Nucleus accumbens (tissue), 56 donors: ENCODE results near the gene METTL17.
A peak's percentile ranks its signal among the peaks of the same experiment; 100 is the strongest.
"Not testable (repeated sequence)": the region's sequence is repeated elsewhere in the genome, so short reads cannot be mapped to it uniquely, and the experiment has no call there.

Experiments
- DNase-seq, 56 donors: peaks; one replicate each; lab custom pipeline; 2025; lab: John Stamatoyannopoulos, UW

Gene METTL17

GRCh38 chr14:20989787-20990600, at the start of gene METTL17:
METTL17 (plus strand) TSS chr14:20989980; CDS start chr14:20990003, 23 bp downstream.
- peak; percentile 44 to 96 (median 87) for DNase-seq

GRCh38 chr14:20945146-20945545, 44.6 kb upstream of the METTL17 start:
- DNase-seq = not testable (repeated sequence)

DNA sequence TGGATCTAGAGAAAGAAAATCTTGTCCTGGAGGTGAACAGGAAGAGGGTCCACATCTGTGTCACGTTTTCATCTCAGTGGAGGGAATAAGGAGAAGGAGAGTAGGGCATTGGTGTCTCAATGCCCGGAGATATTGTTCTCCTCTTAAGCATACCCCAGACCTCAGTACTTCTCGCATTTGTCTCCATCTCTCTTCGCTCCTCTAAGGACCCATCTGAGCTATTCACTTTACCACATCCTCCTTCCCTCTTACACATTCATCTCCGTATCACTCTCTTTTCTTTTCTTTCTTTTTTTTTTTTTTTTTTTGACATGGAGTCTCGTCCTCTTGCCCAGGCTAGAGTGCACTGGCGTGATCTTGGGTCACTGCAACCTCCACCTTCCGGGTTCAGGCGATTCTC, 43.1 kb upstream of the METTL17 start:
- not testable (repeated sequence) for DNase-seq

DNA sequence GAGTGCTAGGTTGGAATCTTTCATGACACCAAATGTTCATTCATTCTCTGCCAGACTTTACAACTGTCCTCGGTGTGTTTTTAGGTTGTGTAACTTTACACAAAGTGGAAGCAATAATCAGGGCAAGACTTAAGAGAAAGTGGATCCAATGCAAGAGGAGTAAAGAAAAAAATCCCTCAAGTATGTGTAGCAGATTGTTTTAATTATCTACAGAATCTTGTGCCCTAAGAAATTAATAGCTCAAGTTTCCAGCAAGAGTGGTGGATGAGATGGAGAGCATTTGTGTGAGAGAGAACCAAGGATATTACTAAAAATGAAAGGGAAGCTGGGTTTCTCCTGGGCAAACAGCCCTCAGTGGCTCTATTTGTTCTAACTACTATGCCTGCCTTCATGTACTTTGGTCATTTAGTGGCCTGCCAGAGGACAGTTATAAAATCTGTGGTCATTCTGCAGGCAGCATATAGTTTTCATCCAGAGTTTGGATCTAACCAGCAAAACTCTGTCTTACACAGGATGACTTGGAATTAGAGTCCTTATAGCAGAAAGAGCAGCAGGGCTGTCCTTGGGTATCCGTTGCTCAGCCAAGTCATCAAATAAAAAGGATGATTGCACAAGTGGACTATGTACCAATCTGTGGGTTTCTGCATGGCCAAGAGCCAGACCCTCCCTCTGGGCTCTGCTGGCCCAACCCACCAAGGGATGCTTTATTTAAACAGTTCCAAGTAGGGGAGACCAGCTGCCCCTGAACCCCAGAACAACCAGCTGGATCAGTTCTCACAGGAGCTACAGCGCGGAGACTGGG, 34.8 kb upstream of the METTL17 start, which contains the start of gene RNASE2:
TSS of gene RNASE2 (plus strand) at position 752 of the 802 bp plus-strand sequence. CDS start 285 bp downstream, outside the sequence.
- peak in 3 of 56 donors; percentile 5 to 10 (median 9) for DNase-seq

- DNase-seq = peak in 3 of 56 donors; percentile 2 to 20 (median 7)
Observed at GRCh38 chr14:20955538-20955873, 34.3 kb upstream of the METTL17 start.

GRCh38 chr14:20956376-20956976, 33.3 kb upstream of the METTL17 start:
- DNase-seq = no peak

DNA sequence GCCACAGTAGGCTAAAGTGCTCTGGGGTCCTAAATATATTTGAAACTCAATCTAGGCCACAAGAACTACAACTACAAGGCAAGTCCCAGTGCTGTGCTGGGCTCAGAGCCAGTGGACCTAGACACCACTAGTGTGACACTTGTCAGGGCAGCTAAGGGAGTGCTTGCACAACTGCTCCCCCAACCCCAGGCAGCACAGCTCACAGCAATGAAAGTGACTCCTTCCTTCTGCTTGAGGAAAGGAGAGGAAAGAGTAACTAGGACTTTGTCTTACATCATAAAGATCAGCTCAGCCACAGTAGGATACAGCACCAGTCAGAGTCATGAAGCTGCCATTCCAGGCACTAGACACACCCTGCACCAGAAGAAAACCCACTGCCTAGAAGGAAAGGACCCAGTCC, 30.8 kb upstream of the METTL17 start:
- DNase-seq = not testable (repeated sequence)

DNA sequence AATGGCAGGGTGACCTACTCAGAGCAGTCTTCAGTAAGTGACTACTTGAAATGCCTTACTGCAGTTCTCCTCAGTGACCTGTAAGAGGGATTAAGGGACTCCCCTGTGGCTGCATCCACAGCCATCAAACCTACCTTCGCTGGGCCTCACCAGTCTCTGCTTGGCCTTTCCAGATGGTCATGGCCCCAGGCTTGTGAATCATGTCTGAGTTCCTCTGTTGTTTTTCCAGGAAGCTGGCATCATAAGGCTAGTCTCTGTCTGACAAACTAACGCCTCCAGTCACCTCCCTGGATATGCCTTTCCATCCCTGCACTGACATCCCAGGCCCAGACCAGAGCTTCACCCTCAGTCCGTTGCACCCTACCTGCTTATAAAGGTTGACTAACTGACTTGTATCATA, 20.4 kb upstream of the METTL17 start:
- DNase-seq = no peak

DNA sequence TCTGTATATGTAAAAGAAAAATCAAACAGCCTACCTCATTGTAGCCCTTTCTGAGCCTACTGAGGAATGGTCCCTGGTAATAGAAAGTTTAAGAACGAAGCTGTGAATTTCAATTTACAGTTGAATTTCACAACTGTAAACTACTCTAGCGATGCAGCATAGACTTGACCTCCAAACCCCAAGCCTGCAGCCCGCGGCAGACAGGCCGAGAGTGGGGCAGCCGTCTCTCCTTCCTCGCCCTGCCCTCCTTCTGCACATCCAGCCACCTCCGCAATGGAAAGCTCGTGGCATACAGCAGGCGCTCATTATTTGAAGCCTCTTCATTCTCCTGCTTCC, 19.2 kb upstream of the METTL17 start:
- no peak for DNase-seq

GRCh38 chr14:20970983-20971704, 18.6 kb upstream of the METTL17 start:
- DNase-seq = peak in 52 of 56 donors; percentile 34 to 86 (median 72)

DNA sequence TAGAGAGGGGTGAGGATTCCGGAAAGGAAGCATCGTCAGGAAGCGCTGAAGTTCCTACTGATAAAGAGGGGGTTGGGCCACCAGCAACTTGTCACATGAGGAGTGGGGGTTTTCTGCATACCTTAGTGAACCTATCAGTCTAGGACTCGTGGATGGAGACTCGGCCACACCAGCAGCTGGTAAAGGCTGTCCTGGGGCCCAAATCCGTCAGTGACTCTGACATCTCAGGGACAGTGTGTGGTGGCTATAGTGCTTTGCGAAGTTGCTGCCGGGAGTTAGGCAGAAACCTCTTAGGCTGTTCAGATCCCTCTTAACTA, 18.1 kb upstream of the METTL17 start:
- peak in 1 of 56 donors; percentile 54 for DNase-seq

- DNase-seq = no peak
Observed at GRCh38 chr14:20973501-20973900, 16.3 kb upstream of the METTL17 start.

- no peak for DNase-seq
Observed at GRCh38 chr14:20976291-20976690, 13.5 kb upstream of the METTL17 start.

GRCh38 chr14:20978687-20979086, 11.1 kb upstream of the METTL17 start:
- no peak for DNase-seq

DNA sequence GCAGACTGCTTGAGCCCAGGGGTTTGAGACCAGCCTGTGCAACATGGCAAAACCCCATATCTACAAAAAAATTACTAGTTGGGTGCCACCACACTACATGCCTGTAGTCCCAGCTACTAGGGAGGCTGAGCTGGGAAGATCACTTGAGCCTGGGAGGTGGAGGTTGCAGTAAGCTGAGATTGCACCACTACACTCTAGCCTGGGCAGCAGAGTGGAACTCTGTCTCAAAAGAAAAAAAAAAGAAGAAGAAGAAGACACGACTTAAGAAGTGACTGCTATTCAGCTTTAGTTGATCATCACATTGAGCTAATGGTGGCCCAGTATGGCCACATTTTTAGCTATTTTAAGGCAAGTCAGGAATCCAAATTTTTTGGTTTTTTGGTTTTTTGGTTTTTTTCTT, 8.9 kb upstream of the METTL17 start:
- no peak for DNase-seq

- no peak for DNase-seq
Observed at GRCh38 chr14:20982646-20983369, 7.0 kb upstream of the METTL17 start.

- DNase-seq = not testable (repeated sequence)
Observed at GRCh38 chr14:20985650-20986049, 4.1 kb upstream of the METTL17 start.

DNA sequence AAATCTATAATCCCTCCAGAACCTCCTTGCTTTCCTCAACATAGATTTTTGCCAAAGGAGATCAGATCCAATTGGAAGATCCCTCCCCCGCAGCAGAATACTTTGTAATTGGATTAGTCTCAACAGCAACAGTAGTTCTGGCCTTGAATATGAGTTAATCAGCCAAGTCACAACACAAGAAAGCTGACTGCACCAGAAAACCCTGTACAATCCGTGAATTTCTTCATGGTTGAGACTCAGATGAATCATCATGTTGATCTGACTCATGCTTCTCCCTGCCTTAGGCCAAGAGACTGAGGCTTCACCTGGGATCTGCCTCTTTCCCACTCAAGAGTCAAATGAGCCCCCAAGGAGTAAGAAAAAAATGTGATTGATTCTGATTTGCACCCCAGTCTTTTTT, 3.0 kb upstream of the METTL17 start:
- DNase-seq = peak in 6 of 56 donors; percentile 8 to 34 (median 12)

GRCh38 chr14:20988717-20989470, 886 bp upstream of the METTL17 start:
- no peak for DNase-seq
